ENCODE measurements around the gene CTNNA3. TPM values are rescaled to one million over a fixed set of nuclear protein-coding genes. Genes with fewer than 3 reads are reported as not detected.

Gene CTNNA3
- total and polyA plus RNA-seq, 2 donors from 2014 or later = 0.45 to 0.72 TPM

DNA sequence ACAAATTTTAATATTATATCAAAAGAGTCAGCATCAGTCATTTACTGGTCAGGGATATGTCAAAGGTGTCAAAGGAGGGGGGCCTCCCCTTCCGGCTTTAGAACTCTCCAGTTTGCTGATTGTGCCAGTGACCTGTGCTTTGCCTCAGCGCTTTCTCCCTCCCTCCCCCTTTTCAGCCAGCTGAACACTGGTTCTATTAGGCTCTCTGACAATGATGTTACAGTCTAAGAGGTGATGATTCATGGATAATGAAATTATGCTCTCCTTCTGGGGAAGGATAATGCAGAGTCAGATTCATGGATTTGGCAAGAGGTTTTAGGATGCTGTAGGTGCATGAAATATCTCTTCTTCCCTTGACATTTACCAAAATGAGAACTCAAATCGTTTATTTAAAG is 764.0 kb downstream of the CTNNA3 start:
- no peak for FAIRE-seq

DNA sequence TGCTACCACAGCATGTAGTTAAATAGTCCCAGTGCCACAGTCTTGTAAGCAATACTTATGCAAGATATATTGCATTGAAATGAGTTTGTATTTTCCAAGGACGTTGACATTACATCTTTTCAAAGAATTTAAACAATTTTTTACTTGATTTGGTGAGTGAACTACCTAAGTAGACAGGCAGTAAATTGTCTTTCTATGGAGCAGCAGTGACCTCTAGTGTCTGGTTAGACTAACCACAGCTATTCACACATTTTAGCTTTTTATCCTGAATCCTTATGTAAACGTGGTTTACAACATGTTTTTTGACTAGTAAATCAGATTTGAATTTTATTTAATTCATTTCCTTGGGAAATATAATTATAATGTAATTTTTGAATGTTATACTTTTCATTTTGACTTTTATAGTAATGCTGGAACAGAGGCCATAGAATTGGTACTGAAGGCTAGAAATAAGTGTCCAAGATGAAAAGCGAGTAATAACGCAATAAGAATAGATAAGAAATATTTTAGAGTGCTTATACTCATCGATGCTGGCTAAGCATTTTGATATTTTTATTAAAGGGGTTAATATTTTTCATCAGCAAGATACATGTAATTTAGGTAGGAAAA is 764.6 kb downstream of the CTNNA3 start:
- no peak overlapping the region for H3K27ac ChIP-seq (ENCODE audit: low read depth in 2 of 2, low read length in 2 of 2)
- no peaks in the 10 kb centered on the region for H3K36me3 ChIP-seq (ENCODE audit: control insufficient read depth in 2 of 3, insufficient read depth in 3 of 3, low read length in 3 of 3)
- TF ChIP-seq, protein P1, sequence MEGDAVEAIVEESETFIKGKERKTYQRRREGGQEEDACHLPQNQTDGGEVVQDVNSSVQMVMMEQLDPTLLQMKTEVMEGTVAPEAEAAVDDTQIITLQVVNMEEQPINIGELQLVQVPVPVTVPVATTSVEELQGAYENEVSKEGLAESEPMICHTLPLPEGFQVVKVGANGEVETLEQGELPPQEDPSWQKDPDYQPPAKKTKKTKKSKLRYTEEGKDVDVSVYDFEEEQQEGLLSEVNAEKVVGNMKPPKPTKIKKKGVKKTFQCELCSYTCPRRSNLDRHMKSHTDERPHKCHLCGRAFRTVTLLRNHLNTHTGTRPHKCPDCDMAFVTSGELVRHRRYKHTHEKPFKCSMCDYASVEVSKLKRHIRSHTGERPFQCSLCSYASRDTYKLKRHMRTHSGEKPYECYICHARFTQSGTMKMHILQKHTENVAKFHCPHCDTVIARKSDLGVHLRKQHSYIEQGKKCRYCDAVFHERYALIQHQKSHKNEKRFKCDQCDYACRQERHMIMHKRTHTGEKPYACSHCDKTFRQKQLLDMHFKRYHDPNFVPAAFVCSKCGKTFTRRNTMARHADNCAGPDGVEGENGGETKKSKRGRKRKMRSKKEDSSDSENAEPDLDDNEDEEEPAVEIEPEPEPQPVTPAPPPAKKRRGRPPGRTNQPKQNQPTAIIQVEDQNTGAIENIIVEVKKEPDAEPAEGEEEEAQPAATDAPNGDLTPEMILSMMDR (IDR thresholded peaks at IDR 0.05; ENCODE audit: borderline replicate concordance, extremely low read depth, insufficient read depth) = peak; percentile 62
- H3K4me1 ChIP-seq (ENCODE audit: control insufficient read depth in 2 of 3, insufficient read depth in 2 of 3, low read depth in 1 of 3, low read length in 3 of 3) = no peaks in the 10 kb centered on the region
- peaks cover 19% of the 10 kb centered on the region for H3K27me3 ChIP-seq (ENCODE audit: control insufficient read depth, insufficient read depth, low read length)
- H3K4me3 ChIP-seq (ENCODE audit: low read length in 3 of 3) = no peak overlapping the region
- FAIRE-seq (peak; percentile 86), DNase-seq (peak in 2 of 5 donors; percentile 83 to 87)
- H3K9ac ChIP-seq (ENCODE audit: low read length in 3 of 3) = no peak overlapping the region
- H3K9me3 ChIP-seq (ENCODE audit: control insufficient read depth in 2 of 3, insufficient read depth in 1 of 3, low read length in 3 of 3) = no peaks in the 10 kb centered on the region
- intact Hi-C loops (cut with DNase I) = no loop called here

More for the DNA sequence above, 764.0 kb downstream of the CTNNA3 start:
- Histone ChIP-seq H3K27ac (ENCODE audit: low read depth in 2 of 2, low read length in 2 of 2) (no peak overlapping the region), H3K27me3 (ENCODE audit: control insufficient read depth, insufficient read depth, low read length) (peaks cover 15% of the 10 kb centered on the region), H3K9ac (ENCODE audit: low read length in 3 of 3) (no peak overlapping the region), H3K4me1 (ENCODE audit: control insufficient read depth in 2 of 3, insufficient read depth in 2 of 3, low read depth in 1 of 3, low read length in 3 of 3) (no peaks in the 10 kb centered on the region), H3K36me3 (ENCODE audit: control insufficient read depth in 2 of 3, insufficient read depth in 3 of 3, low read length in 3 of 3) (no peaks in the 10 kb centered on the region), H3K4me3 (ENCODE audit: low read length in 3 of 3) (no peak overlapping the region), H3K9me3 (ENCODE audit: control insufficient read depth in 2 of 3, insufficient read depth in 1 of 3, low read length in 3 of 3) (no peaks in the 10 kb centered on the region)
- intact Hi-C loops (cut with DNase I) = no loop called here
- DNase-seq = peak in 1 of 5 donors; percentile 39
- TF ChIP-seq, protein P1 (IDR thresholded peaks at IDR 0.05; ENCODE audit: borderline replicate concordance, extremely low read depth, insufficient read depth) = no peak

DNA sequence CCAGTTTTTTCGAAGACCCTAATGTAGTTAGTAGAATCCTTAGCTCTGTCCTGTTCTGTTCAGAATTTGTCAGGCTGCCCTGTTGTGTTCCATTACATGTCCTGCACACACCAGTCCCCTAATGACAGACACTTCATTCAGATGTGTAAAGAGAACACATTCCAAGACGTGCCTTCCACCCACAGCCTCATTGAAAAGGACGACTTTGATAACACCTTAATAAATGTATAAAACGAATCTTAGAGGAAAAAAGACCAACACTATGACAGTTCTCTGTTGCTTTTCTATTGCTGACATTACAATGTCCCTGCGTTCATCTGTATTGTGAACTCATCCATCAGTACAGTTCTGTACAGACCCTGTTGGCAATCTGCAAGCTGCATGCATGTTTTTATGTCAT is 766.6 kb downstream of the CTNNA3 start:
- Histone ChIP-seq H3K27ac (ENCODE audit: low read depth in 2 of 2, low read length in 2 of 2) (no peak overlapping the region), H3K9me3 (ENCODE audit: control insufficient read depth in 2 of 3, insufficient read depth in 1 of 3, low read length in 3 of 3) (no peaks in the 10 kb centered on the region), H3K36me3 (ENCODE audit: control insufficient read depth in 2 of 3, insufficient read depth in 3 of 3, low read length in 3 of 3) (no peaks in the 10 kb centered on the region), H3K4me1 (ENCODE audit: control insufficient read depth in 2 of 3, insufficient read depth in 2 of 3, low read depth in 1 of 3, low read length in 3 of 3) (no peaks in the 10 kb centered on the region), H3K9ac (ENCODE audit: low read length in 3 of 3) (no peak overlapping the region), H3K4me3 (ENCODE audit: low read length in 3 of 3) (no peak overlapping the region), H3K27me3 (ENCODE audit: control insufficient read depth, insufficient read depth, low read length) (peaks cover 21% of the 10 kb centered on the region)
- intact Hi-C loops (cut with DNase I) = no loop called here
- no peak for DNase-seq
- no peak for FAIRE-seq
- TF ChIP-seq, protein P1 (IDR thresholded peaks at IDR 0.05; ENCODE audit: borderline replicate concordance, extremely low read depth, insufficient read depth) = no peak

DNA sequence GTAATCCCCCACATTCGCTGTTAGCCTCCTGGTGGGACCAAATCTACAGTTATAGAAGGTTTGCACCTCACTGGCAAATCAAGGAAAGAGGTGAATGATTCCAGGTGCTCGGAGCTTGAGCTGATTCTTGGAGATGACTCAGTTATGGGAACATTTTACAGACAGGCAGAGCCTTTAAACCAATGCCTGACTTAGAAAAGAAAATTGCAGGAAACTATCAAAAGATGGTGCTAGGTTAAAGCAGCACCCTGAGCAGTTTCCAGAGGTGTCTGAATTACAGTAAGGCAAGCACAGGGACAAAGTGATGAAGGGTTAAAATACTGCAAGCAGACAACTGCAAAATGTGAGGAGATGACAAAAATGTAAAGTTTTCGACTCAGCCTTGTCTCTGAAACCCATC is 767.2 kb downstream of the CTNNA3 start:
- no peaks in the 10 kb centered on the region for H3K4me1 ChIP-seq (ENCODE audit: control insufficient read depth in 2 of 3, insufficient read depth in 2 of 3, low read depth in 1 of 3, low read length in 3 of 3)
- intact Hi-C loops (cut with DNase I) = no loop called here
- no peak for FAIRE-seq
- peaks cover 21% of the 10 kb centered on the region for H3K27me3 ChIP-seq (ENCODE audit: control insufficient read depth, insufficient read depth, low read length)
- H3K9me3 ChIP-seq (ENCODE audit: control insufficient read depth in 2 of 3, insufficient read depth in 1 of 3, low read length in 3 of 3) = no peaks in the 10 kb centered on the region
- no peak overlapping the region for H3K4me3 ChIP-seq (ENCODE audit: low read length in 3 of 3)
- no peaks in the 10 kb centered on the region for H3K36me3 ChIP-seq (ENCODE audit: control insufficient read depth in 2 of 3, insufficient read depth in 3 of 3, low read length in 3 of 3)
- no peak for DNase-seq
- H3K27ac ChIP-seq (ENCODE audit: low read depth in 2 of 2, low read length in 2 of 2) = no peak overlapping the region
- TF ChIP-seq, protein P1 (IDR thresholded peaks at IDR 0.05; ENCODE audit: borderline replicate concordance, extremely low read depth, insufficient read depth) = no peak
- H3K9ac ChIP-seq (ENCODE audit: low read length in 3 of 3) = no peak overlapping the region

Measured in kidney (tissue), 14 donors.